Stimulated activated CD4-positive, alpha-beta T cell treated with anti-CD3 and anti-CD28 coated beads, Interleukin-2, amount 100 ng/mL, for 48 hours (primary cell): ENCODE results near the gene KCNK16.
"Not testable (repeated sequence)": the region's sequence is repeated elsewhere in the genome, so short reads cannot be mapped to it uniquely, and the experiment has no call there.

Experiments
- DNase-seq, 2 donors: peaks; one replicate each; pipeline ENCODE4 v3.0.0-alpha.2; 2020

KCNK16 gene

DNA sequence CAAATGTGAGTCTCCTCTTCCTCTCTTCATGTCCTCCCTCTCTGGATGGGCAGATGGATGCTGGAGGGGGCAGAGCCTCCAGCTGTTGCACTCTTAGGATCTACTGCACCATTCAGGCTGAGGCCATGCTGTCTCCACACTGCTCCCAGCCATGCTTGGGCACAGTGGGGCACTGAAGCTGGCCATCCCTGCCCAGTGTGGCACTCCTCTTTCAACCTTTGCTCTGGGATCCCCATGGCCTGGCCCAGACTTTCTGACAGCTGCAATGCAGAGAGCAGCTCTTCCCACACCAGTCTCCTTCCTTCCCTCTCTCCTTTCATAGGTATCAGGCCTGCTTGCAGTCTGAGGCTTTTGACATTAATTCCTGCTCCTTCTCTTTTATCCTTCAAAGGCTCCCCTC lies 17.6 kb downstream of the KCNK16 start:
- DNase-seq: no peak

DNA sequence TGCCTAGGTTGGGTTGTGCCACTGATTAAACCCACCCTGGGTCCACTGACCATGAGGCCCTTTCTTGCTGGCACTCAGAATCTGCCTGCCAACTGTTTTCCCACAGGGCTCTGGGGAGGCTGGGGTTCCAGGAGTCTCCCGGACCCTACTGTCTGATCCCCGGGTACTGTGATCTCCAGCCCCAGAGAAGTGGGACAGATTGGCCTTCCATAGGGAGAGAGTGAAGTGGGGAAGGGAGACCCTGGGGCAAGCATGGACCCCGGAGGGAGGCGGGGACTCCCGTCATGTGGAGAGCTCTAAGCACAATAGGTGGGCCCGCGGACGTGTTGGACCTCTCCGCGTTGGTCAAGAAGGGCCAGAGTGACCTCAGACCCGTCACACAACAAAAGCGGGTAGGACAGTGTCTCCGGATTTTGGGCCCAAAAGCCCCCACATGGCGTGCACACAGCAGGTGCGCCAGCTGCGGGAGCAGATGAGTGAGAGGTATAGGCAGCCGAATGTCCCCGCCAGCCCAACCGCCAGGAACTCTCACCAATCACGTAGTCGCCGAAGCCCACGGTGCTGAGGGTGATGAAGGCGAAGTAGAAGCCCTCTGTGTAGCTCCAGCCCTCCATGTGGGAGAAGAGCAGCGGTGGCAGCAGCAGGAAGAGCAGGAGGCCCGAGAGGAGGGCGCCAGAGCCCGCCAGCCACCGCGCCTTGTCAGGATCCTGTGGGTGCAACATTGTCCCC lies 18.9 kb downstream of the KCNK16 start:
- no peak for DNase-seq

GRCh38 chr6:39302669-39303424 lies 19.7 kb downstream of the KCNK16 start:
- DNase-seq: peak; percentile 90 to 92

- no peak for DNase-seq
Observed at GRCh38 chr6:39302011-39302410, 20.5 kb downstream of the KCNK16 start.

GRCh38 chr6:39301606-39302005 lies 20.9 kb downstream of the KCNK16 start:
- no peak for DNase-seq

GRCh38 chr6:39300739-39301138 lies 21.8 kb downstream of the KCNK16 start:
- no peak for DNase-seq

GRCh38 chr6:39298061-39298460 lies 24.4 kb downstream of the KCNK16 start:
- DNase-seq: no peak

DNA sequence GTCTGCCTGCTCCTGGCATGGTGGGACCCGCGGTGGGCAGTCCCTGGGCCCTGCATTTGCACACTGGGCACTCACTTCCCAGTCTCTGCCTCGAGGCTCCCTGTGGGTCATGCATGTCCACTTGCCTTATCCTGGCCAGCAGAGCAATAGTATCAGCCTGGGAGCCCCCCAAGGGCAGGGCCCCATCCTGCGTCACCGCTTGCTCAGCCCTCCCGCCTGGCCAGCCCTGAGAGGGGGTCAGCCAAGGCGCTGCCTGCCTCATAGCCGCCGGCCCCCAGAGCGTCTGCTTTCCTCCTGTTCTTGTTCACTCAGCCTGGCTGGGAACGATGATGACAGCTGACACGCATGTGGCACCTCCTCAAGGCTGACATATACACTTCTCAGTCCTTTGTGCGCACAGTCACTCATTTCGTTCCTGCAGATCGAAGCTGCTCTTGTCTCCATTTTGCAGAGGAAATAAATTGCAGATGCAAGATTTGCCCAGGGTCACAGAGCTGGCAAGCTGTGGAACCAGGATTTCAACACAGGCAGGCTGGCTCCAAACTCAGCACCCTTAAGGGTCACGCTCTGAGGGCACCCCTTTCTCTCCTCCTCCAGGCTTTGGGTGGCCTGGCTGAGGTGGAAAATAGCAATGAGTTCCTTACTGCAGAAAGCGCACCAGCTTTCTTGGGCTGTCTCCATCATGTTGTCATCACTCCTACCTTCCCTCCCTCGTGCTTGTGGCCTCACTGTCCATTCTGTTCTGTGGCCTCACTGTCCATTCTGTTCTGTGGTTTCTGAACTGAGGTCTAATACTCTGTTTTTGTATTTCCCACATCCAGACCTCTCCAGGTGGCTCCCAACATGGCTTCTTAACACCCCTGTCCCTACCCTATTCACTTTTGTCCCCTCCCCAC lies 25.5 kb downstream of the KCNK16 start:
- DNase-seq: no peak

DNA sequence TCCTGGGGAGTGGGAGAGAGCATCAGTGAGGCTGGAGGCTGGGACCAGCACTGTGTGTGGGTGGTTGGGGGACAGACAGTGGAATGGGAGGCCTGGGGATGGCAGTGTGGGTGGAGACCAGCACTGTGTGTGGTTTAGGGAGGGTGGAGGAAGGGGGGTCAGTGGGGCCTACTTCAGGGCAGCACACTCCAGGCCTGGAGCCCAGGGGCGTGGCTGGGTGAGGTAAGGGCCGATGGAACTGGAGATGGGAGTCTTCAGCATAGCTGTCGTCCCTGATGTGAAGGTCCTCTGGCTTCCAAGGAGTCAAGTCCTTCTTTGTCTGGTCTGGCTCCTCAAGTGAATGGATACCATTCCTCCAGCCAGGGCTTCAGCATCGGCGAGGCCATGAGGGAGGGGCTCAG lies 26.9 kb downstream of the KCNK16 start:
- no peak for DNase-seq

DNA sequence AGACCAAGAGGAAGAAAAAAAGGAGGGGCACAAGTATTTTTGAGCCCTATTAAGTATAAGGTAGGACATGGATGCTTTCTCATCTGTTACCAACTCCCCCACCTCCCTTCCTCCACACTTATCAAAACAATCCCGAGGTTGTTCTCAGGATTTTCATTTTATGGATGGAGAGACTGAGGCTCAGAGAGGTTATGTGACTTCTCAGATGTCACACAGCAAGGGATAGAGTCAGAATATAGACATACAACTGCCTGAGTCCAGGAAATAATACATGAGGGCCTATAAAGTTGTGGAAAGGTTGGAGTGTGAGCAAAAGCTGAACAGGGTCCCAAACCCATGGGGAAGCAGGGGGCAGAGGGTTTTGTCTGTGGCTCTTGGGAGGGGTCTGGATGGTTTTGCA lies 27.6 kb downstream of the KCNK16 start:
- DNase-seq: no peak

DNA sequence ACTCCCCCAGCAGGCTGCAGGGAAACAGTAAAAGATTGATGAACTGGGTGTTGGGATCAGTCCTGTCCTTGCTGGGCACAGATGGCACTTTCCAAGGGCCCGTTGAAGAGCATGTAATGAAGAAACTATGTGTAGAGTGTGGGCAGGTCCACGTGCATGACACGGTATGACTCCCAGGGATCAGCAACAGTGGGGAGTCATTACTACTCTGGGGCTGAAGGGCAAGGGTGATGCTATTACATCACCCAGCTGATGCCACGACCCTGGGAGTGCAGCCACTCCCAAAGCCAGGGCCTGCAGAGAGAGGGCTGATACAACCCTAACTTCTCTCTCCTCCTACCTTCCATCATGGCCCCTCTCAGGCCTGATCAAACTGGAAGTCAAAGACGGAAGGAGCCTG lies 28.4 kb downstream of the KCNK16 start:
- DNase-seq: no peak

DNA sequence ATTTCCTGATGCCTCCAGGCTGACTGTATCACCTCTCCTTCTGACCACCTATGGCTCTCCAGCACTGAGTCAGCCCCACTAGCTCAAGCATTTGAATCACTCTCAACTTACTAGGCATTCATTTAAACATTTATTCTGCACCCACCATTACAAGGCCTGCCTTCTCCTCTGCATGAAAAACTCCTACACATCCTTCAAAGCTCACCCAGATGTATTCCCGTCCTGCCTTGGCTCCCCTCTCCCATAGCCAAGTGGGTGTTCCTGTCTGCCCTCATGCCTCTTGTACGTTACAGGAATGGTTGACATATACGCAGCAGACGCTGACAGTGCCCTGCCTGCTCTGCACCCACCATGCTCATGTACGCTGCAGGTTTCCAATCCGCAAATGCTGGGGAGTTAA lies 29.9 kb downstream of the KCNK16 start:
- DNase-seq: no peak

- DNase-seq: no peak
Observed at GRCh38 chr6:39289490-39289889, 33.0 kb downstream of the KCNK16 start.

DNA sequence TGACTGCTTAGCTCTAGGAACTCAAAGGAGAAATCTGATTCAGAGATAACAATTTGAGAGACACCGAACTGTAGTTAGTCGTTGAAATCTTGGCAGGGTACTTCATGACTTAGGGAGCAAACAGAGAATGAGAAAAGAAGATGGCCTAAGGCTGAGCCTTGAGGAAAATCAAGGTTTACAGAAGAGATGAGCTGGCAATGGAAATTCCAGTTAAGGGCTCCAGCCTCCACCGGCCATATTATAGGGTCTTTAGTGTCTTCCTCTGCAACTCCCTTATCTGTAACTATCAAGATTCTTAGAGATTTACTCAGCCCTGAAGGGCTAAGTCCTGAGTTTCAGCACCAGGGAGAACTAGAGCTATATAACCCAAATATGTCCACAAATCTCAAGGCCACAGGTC lies 34.9 kb downstream of the KCNK16 start:
- no peak for DNase-seq

DNA sequence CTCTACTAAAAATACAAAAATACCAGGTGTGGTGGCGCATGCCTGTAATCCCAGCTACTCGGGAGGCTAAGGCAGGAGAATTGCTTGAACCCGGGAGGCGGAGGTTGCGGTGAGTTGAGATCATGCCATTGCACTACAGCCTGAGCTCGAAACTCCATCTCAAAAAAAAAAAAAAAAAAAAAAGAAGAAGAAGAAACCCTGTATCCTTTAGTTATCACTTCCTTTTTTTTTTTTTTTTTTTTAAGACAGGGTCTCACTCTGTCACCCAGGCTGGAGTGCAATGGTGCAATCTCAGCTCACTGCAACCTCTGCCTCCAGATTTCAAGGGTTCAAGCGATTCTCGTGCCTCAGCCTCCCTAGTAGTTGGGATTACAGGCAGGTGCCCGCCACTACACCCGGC lies 35.9 kb downstream of the KCNK16 start:
- DNase-seq: not testable (repeated sequence)

- DNase-seq: no peak
Observed at GRCh38 chr6:39282774-39283173, 39.7 kb downstream of the KCNK16 start.

GRCh38 chr6:39281312-39281980 lies 41.1 kb downstream of the KCNK16 start:
- no peak for DNase-seq

DNA sequence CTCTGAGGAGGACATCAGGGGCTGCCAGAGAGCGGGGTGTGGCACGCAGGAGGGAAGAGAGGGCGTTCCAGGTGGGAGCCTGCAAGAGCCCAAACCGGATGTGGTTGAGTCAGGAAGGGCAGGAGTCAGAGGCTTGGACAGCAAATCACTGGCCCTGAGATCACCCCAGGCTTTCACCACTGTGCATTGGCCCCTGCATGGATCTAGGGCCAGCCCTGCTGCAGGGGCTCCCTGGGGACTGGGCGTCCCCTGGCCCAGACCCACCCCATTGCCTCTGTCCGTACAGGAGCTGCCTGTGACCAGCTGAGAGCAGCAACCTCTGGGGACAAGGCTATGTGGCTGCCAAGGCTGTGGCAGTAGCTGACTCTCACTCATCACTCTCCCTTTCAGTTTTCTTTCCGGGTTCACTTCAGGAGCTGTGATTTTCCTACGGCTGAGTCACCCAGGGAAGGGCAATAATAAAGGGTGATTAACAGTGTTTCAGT lies 42.2 kb downstream of the KCNK16 start:
- no peak for DNase-seq

DNA sequence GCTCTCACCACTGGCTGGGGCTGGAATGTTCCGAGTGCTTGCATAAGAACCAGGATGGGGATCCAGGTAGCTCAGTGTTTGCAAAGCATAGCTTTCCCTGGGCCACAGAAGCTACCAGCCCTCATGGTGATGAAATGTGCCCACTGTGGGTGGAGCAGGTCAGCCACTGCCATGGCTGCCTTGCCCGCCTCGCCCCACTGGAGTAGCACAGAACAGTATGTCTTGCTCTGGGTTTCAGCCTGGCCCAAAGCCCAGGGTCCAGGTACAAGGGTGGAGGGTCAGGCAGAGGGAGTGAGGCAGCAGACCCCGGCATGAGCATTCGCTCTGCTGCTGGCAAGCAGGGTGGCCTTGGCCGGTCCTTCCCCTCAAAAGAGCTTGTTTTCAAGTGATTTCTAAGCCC lies 43.0 kb downstream of the KCNK16 start:
- no peak for DNase-seq

GRCh38 chr6:39276379-39276995 lies 46.0 kb downstream of the KCNK16 start:
- no peak for DNase-seq

GRCh38 chr6:39274903-39275302 lies 47.6 kb downstream of the KCNK16 start:
- DNase-seq: no peak

- no peak for DNase-seq
Observed at GRCh38 chr6:39274471-39274870, 48.0 kb downstream of the KCNK16 start.
